ENCODE measurements around the gene GBP2.

DNA sequence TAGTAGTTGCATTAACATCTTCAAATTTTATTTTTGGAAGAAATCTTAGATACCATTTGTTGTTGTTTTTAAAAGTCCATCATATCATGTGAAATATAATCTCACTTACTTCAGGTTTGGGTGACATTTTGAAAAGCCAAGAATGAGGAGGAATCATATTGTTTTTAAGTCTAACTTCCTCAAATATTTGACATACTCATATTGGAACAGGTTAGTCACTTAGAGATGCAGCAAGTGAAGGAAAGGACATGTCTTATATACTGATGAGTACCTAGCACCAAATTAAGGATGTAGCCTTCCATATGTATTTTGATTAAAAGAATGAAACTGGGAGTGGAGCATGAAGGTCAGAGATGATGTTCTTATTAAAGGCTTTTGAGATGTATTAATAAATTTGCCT, 23.9 kb downstream of the GBP2 start:
- TF ChIP-seq CTCF (conservative IDR thresholded peaks at IDR 0.05; ENCODE audit: low read depth, low read length): no peak
- no peak for TF ChIP-seq RAD21 (IDR thresholded peaks at IDR 0.05; ENCODE audit: low read length)
- no peak for TF ChIP-seq CHD1 (IDR thresholded peaks at IDR 0.05; ENCODE audit: low read depth, low read length)
- no peak for TF ChIP-seq POLR2A (IDR thresholded peaks at IDR 0.05; ENCODE audit: low read depth, low read length)
- no peak for TF ChIP-seq CEBPB (IDR thresholded peaks at IDR 0.05; ENCODE audit: low read depth, low read length)
- TF ChIP-seq MAZ (IDR thresholded peaks at IDR 0.05; ENCODE audit: borderline replicate concordance, low read depth, low read length): no peak
- no peak for TF ChIP-seq MXI1 (IDR thresholded peaks at IDR 0.05; ENCODE audit: borderline replicate concordance, low read depth, low read length)
- no peak for TF ChIP-seq RFX5 (IDR thresholded peaks at IDR 0.05; ENCODE audit: low read depth, low read length)

All from IMR-90 (cell line).